K562 (cell line): ENCODE results near the gene PITRM1. TPM values are rescaled to one million over a fixed set of nuclear protein-coding genes. Genes with fewer than 3 reads are reported as not detected.

Source experiments
- ATAC-seq: fragments of 200-7000 bp; cut with Tn5 transposase; 3 replicates; pipeline ENCODE4 v1.9.1; 2020; ENCODE audit warnings: moderate library complexity
- BruUV-seq: library from RNA; stranded (reverse); fragments of 400-500 nt; replicated peaks from 2 replicates; lab custom pipeline; 2021; lab: Mats Ljungman, UMichigan
- CTCF ChIA-PET: fragments of 300-600 bp; formaldehyde crosslinking; extraction: SDS; loops from one replicate; lab custom pipeline; 2021; ENCODE audit warnings: low intra/inter-chr PET ratio; lab: Yijun Ruan, JAX
- POLR2A ChIA-PET: fragments of 300-600, 350-650 bp; sonication (Branson Sonifier 250); formaldehyde crosslinking; extraction: SDS; loops from one replicate; lab custom pipeline; 2021; ENCODE audit warnings: antibody characterized with exemption, inconsistent platforms; lab: Yijun Ruan, JAX
- DNase-seq, 4 experiments: peaks; one replicate each; pipeline versions ENCODE4 v3.0.0 to v3.0.0-alpha.2; 2011 to 2018; ENCODE audit warnings: low spot score in 3 of 4, mixed read lengths in 3 of 4; ENCODE audit errors: extremely low read depth in 1 of 4
- FAIRE-seq: peaks from 2 replicates; lab custom pipeline; 2011; peaks lifted over from hg19 to GRCh38; lab: Jason Lieb, UNC
- H2AFZ ChIP-seq: 2 replicates; pipeline ENCODE4 v1.6.0; 2011; ENCODE audit warnings: low read depth, low read length, control low read depth, inconsistent platforms
- H3K27ac ChIP-seq: fragments of 200-600 bp; 3 replicates; pipeline ENCODE4 v1.8.0; 2011; ENCODE audit warnings: low read depth, mild to moderate bottlenecking, control low read depth, inconsistent platforms, low read length, moderate library complexity, mixed read lengths; ENCODE audit errors: extremely low read depth
- H3K27me3 ChIP-seq, 2 experiments: fragments of 300-600 bp in 1 of 2; 2 replicates in 1 of 2; 3 replicates in 1 of 2; pipeline versions ENCODE4 v1.6.0 to v1.8.0; 2011; ENCODE audit warnings: inconsistent platforms in 2 of 2, low read length in 2 of 2, mild to moderate bottlenecking in 1 of 2, mixed read lengths in 1 of 2, moderate library complexity in 1 of 2; ENCODE audit not compliant: control insufficient read depth in 2 of 2, insufficient read depth in 2 of 2
- H3K36me3 ChIP-seq: fragments of 300-600 bp; 3 replicates; pipeline ENCODE4 v1.8.0; 2011; ENCODE audit warnings: mild to moderate bottlenecking, low read length, inconsistent platforms; ENCODE audit not compliant: control insufficient read depth, insufficient read depth
- H3K4me1 ChIP-seq, 2 experiments: fragments of 200-600 bp in 1 of 2; replicated peaks in 1 of 2; 2 replicates in 1 of 2; 3 replicates in 1 of 2; pipeline versions ENCODE4 v1.5.1 to v1.8.0; 2011; ENCODE audit warnings: inconsistent platforms in 2 of 2, low read length in 2 of 2, mild to moderate bottlenecking in 1 of 2, mixed read lengths in 1 of 2, moderate library complexity in 1 of 2; ENCODE audit not compliant: control insufficient read depth in 2 of 2, insufficient read depth in 2 of 2
- H3K4me2 ChIP-seq: 2 replicates; pipeline ENCODE4 v1.6.1; 2011; ENCODE audit warnings: low read length, control low read depth, inconsistent platforms, mixed read lengths; ENCODE audit not compliant: insufficient read depth
- H3K4me3 ChIP-seq: fragments of 200-600 bp; sonication (generic), shearing (Covaris generic); 2 replicates; pipeline ENCODE4 v1.5.1; 2016; ENCODE audit warnings: control low read depth, inconsistent platforms
- H3K79me2 ChIP-seq: fragments of 200-600 bp; 3 replicates; pipeline ENCODE4 v1.8.0; 2011; ENCODE audit warnings: low read length, inconsistent platforms; ENCODE audit not compliant: control insufficient read depth, insufficient read depth
- H3K9ac ChIP-seq, 2 experiments: 2 replicates each; pipeline versions ENCODE4 v1.6.0 to v1.6.1; 2011; ENCODE audit warnings: low read depth in 2 of 2, low read length in 2 of 2, control low read depth in 1 of 2, inconsistent platforms in 1 of 2, mild to moderate bottlenecking in 1 of 2, mixed read lengths in 1 of 2; ENCODE audit not compliant: insufficient read depth in 1 of 2
- H3K9me1 ChIP-seq: one replicate; pipeline ENCODE4 v1.6.0; 2011; ENCODE audit warnings: inconsistent platforms, mild to moderate bottlenecking, low read length, moderate library complexity; ENCODE audit not compliant: control insufficient read depth, insufficient read depth
- H3K9me3 ChIP-seq: replicated peaks from 2 replicates; pipeline ENCODE4 v1.5.1; 2011; ENCODE audit warnings: low read depth, low read length, inconsistent platforms; ENCODE audit not compliant: control insufficient read depth, insufficient read depth
- H4K20me1 ChIP-seq: replicated peaks from 2 replicates; pipeline ENCODE4 v1.6.1; 2011; ENCODE audit warnings: low read length, inconsistent platforms, mixed read lengths; ENCODE audit not compliant: control insufficient read depth, insufficient read depth
- KAT7 ChIP-seq: sonication (generic); formaldehyde crosslinking; IDR thresholded peaks from 2 replicates; pipeline ENCODE4 v1.8.0; 2022; ENCODE audit warnings: missing genetic modification reagents, mild to moderate bottlenecking, borderline replicate concordance
- ZFPM2 ChIP-seq: fragments of 250-450 bp; sonication (Bioruptor Pico); IDR thresholded peaks from 2 replicates; pipeline ENCODE4 v1.5.1; 2022; ENCODE audit warnings: mild to moderate bottlenecking
- ZNF263 ChIP-seq: sonication (generic); formaldehyde crosslinking; IDR thresholded peaks from 2 replicates; pipeline ENCODE4 v1.8.0; 2022; ENCODE audit warnings: mild to moderate bottlenecking, missing genetic modification reagents, borderline replicate concordance
- WGBS: fragments of 100-300 bp; shearing (Covaris generic); methylation state at CpG from one replicate; pipeline ENCODE4 v1.1.6; 2016; ENCODE audit warnings: low coverage, mixed read lengths; ENCODE audit not compliant: insufficient coverage; ENCODE audit errors: missing lambda C conversion rate; 5-methylcytosine and 5-hydroxymethylcytosine counted together
- in situ Hi-C: fragments of 300-500 bp; cut with MboI; formaldehyde crosslinking; loops from 4 replicates; pipeline ENCODE4 v1.15.0; 2018; ENCODE audit warnings: inconsistent platforms, mixed read lengths
- intact Hi-C: fragments of 100-400 bp; cut with micrococcal nuclease; formaldehyde crosslinking; loops from 2 replicates; pipeline ENCODE4 v1.14.2; 2022
- polyA plus RNA-seq, 8 experiments: library from polyadenylated mRNA; depleted of rRNA in 4 of 8; stranded (reverse) in 5 of 8; unstranded in 3 of 8; fragments of >200 nt; fragmentation: Nextera tagmentation in 2 of 8; fragmentation: Illumina TruSeq in 1 of 8; extraction: Ambion mirVana in 2 of 8; extraction: Trizol in 1 of 8; gene quantifications; 2 replicates each; pipeline versions ENCODE4 v1.2.1 to v1.2.3, GENCODE V29; 2011 to 2014; ENCODE audit warnings: inconsistent platforms in 1 of 8, missing spikeins in 1 of 8
- total RNA-seq, 7 experiments: library from RNA; depleted of rRNA in 6 of 7; stranded (reverse); fragments of >200 nt in 6 of 7; fragmentation: Illumina TruSeq in 2 of 7; extraction: Trizol in 2 of 7; gene quantifications; 2 replicates each; pipeline versions ENCODE4 v1.2.1 to v1.2.3, GENCODE V29; 2011 to 2021; ENCODE audit warnings: low replicate concordance in 1 of 7
- TF ChIP-seq, protein P1 (sequence below): sonication (generic); formaldehyde crosslinking; IDR thresholded peaks from 2 replicates; pipeline ENCODE4 v1.8.0; 2022; ENCODE audit warnings: missing genetic modification reagents, mild to moderate bottlenecking, moderate library complexity, borderline replicate concordance
- TF ChIP-seq, protein P2 (sequence below): sonication (generic); formaldehyde crosslinking; IDR thresholded peaks from 2 replicates; pipeline ENCODE4 v1.9.0; 2022; ENCODE audit warnings: mild to moderate bottlenecking, missing genetic modification reagents
- TF ChIP-seq, protein P3 (sequence below): fragments of 450-650 bp; IDR thresholded peaks from 2 replicates; pipeline ENCODE4 v1.6.1; 2017; ENCODE audit warnings: antibody characterized with exemption, mild to moderate bottlenecking

Gene PITRM1
- total and polyA plus RNA-seq, 9 of the 15 experiments (the other 6 are each of a cell fraction or from before 2014, with no cell fraction given): 21.1 to 70.4 (median 39.7) TPM

DNA sequence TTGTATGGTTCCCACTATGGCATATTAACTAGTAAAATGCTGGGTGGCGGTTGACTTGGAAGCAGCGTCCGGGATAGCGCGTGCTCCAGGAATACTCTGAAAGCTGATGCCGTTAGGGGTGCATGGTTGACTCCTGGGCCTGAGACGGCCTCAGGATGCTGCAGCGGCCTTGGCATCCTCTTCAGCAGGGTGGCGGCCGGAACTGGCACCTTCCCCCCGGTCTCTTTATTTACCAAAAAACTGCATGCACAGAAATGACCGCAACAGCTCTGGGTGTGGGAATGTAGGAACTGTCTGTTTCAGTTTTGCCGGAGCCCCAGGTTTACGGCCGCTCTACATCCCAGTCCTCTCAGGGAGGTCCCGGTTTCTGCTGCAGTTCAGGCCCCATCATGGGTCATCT is 76.4 kb downstream of the PITRM1 start:
- BruUV-seq: TSS peak; percentile 22
- Histone ChIP-seq H3K36me3 (peaks cover 71% of the 10 kb centered on the region), H3K9me3 (0 out of 2 replicates have a peak, but pooled peaks cover 3% of the 10 kb centered on the region), H3K27me3 (no peaks in the 10 kb centered on the region), H3K9ac (peak overlapping the region; percentile 85 to 89), H2AFZ (peak overlapping the region; percentile 42), H3K9me1 (peaks cover 6% of the 10 kb centered on the region), H3K4me2 (peak overlapping the region; percentile 71), H3K27ac (peak overlapping the region; percentile 97), H3K4me1 (peaks cover 40 to 43% of the 10 kb centered on the region in 2 experiments), H3K79me2 (peaks cover 87% of the 10 kb centered on the region), H3K4me3 (no peak overlapping the region; the same call in 1 of the 2 replicates), H4K20me1 (no peaks in the 10 kb centered on the region)
- CTCF ChIA-PET: no interaction called here
- in situ Hi-C loops (no loop called here), intact Hi-C loops (no loop called here)
- POLR2A ChIA-PET: interaction anchor here (1.0 to 2.2 kb wide), 8 partner anchors 9 to 26 kb away, joined by 3 to 12 read pairs (median 4); no protein-coding TSS in a partner anchor
- DNase-seq (no peak), ATAC-seq (0 out of 3 replicates have a peak, but pooled peaks have one; percentile 4), FAIRE-seq (no peak)
- WGBS: 49% methylated on average over 16 of the region's 16 CpGs
- TF ChIP-seq ZNF263 (0 out of 2 replicates have a peak, but pooled peaks have one; percentile 17), KAT7 (CRISPR knock-in tag) (0 out of 2 replicates have a peak, but pooled peaks have one; percentile 47), ZFPM2 (CRISPR knock-in tag) (no peak)
- TF ChIP-seq, protein P1, sequence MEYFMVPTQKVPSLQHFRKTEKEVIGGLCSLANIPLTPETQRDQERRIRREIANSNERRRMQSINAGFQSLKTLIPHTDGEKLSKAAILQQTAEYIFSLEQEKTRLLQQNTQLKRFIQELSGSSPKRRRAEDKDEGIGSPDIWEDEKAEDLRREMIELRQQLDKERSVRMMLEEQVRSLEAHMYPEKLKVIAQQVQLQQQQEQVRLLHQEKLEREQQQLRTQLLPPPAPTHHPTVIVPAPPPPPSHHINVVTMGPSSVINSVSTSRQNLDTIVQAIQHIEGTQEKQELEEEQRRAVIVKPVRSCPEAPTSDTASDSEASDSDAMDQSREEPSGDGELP (CRISPR knock-in tag): 0 out of 2 replicates have a peak, but pooled peaks have one; percentile 28
- TF ChIP-seq, protein P2, sequence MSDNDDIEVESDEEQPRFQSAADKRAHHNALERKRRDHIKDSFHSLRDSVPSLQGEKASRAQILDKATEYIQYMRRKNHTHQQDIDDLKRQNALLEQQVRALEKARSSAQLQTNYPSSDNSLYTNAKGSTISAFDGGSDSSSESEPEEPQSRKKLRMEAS (CRISPR knock-in tag): 0 out of 2 replicates have a peak, but pooled peaks have one; percentile 2
- TF ChIP-seq, protein P3, sequence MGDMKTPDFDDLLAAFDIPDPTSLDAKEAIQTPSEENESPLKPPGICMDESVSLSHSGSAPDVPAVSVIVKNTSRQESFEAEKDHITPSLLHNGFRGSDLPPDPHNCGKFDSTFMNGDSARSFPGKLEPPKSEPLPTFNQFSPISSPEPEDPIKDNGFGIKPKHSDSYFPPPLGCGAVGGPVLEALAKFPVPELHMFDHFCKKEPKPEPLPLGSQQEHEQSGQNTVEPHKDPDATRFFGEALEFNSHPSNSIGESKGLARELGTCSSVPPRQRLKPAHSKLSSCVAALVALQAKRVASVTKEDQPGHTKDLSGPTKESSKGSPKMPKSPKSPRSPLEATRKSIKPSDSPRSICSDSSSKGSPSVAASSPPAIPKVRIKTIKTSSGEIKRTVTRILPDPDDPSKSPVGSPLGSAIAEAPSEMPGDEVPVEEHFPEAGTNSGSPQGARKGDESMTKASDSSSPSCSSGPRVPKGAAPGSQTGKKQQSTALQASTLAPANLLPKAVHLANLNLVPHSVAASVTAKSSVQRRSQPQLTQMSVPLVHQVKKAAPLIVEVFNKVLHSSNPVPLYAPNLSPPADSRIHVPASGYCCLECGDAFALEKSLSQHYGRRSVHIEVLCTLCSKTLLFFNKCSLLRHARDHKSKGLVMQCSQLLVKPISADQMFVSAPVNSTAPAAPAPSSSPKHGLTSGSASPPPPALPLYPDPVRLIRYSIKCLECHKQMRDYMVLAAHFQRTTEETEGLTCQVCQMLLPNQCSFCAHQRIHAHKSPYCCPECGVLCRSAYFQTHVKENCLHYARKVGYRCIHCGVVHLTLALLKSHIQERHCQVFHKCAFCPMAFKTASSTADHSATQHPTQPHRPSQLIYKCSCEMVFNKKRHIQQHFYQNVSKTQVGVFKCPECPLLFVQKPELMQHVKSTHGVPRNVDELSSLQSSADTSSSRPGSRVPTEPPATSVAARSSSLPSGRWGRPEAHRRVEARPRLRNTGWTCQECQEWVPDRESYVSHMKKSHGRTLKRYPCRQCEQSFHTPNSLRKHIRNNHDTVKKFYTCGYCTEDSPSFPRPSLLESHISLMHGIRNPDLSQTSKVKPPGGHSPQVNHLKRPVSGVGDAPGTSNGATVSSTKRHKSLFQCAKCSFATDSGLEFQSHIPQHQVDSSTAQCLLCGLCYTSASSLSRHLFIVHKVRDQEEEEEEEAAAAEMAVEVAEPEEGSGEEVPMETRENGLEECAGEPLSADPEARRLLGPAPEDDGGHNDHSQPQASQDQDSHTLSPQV: peak; percentile 46; the same call in 1 of the 2 replicates
